GM06990 (cell line): ENCODE measurements around the gene SLC9A8.
"Not testable (repeated sequence)": the region's sequence is repeated elsewhere in the genome, so short reads cannot be mapped to it uniquely, and the experiment has no call there.

Experiments used
- DNase-seq: peaks from one replicate; pipeline ENCODE4 v3.0.0-alpha.2; 2011; ENCODE audit not compliant: insufficient read length; ENCODE audit errors: extremely low read depth
- H3K27me3 ChIP-seq: replicated peaks from 2 replicates; pipeline ENCODE4 v1.6.0; 2011; ENCODE audit warnings: low read length; ENCODE audit not compliant: control insufficient read depth, insufficient read depth
- H3K36me3 ChIP-seq: 2 replicates; pipeline ENCODE4 v1.5.1; 2011; ENCODE audit warnings: low read length; ENCODE audit not compliant: control insufficient read depth, insufficient read depth
- H3K4me3 ChIP-seq: replicated peaks from 2 replicates; pipeline ENCODE4 v1.5.1; 2011; ENCODE audit warnings: low read depth, mild to moderate bottlenecking, control low read depth, low read length
- CTCF ChIP-seq: IDR thresholded peaks from 2 replicates; pipeline ENCODE4 v1.5.1; 2011; ENCODE audit warnings: low read length, control low read depth, mild to moderate bottlenecking, inconsistent platforms; ENCODE audit not compliant: insufficient read depth, poor library complexity, severe bottlenecking

SLC9A8 gene

GRCh38 chr20:49797344-49797615 is 15.3 kb upstream of the SLC9A8 start:
- no peak for TF ChIP-seq CTCF
- Histone ChIP-seq H3K27me3 (no peaks in the 10 kb centered on the region), H3K4me3 (no peak overlapping the region), H3K36me3 (no peaks in the 10 kb centered on the region)
- DNase-seq, result no peak

- Histone ChIP-seq H3K27me3 (no peaks in the 10 kb centered on the region), H3K36me3 (no peaks in the 10 kb centered on the region), H3K4me3 (no peak overlapping the region)
- DNase-seq, result no peak
- TF ChIP-seq CTCF, result no peak
These were observed 13.9 kb upstream of the SLC9A8 start for GRCh38 chr20:49798718-49799117.

- TF ChIP-seq CTCF, result no peak
- Histone ChIP-seq H3K4me3 (no peak overlapping the region), H3K27me3 (no peaks in the 10 kb centered on the region), H3K36me3 (no peaks in the 10 kb centered on the region)
- no peak for DNase-seq
These were observed 12.9 kb upstream of the SLC9A8 start for GRCh38 chr20:49799698-49800097.

GRCh38 chr20:49803418-49803817 is 9.2 kb upstream of the SLC9A8 start:
- DNase-seq, result no peak
- Histone ChIP-seq H3K4me3 (no peak overlapping the region), H3K36me3 (no peaks in the 10 kb centered on the region), H3K27me3 (no peaks in the 10 kb centered on the region)
- no peak for TF ChIP-seq CTCF

DNA sequence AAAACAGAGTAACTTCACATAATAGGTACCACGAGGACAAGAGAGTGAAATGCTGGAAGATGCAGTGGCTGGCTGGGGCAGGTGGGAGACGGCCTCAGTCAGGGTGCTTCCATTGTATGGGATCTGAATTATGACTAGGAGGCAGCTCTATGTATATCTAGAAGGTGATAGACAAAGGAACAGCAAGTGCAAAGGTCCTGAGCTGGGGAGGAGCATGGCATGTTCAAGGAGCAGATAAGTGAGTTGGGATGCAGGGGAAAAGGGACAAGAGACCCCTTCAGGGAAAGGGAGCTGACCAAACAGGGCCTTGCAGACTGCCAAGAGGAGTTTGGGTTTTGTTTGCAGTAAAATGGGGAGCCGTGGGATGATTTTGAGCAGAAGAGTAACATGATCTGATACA is 8.3 kb upstream of the SLC9A8 start:
- DNase-seq, result no peak
- no peaks in the 10 kb centered on the region for H3K27me3 ChIP-seq
- no peak overlapping the region for H3K4me3 ChIP-seq
- H3K36me3 ChIP-seq, result no peaks in the 10 kb centered on the region
- TF ChIP-seq CTCF, result no peak

DNA sequence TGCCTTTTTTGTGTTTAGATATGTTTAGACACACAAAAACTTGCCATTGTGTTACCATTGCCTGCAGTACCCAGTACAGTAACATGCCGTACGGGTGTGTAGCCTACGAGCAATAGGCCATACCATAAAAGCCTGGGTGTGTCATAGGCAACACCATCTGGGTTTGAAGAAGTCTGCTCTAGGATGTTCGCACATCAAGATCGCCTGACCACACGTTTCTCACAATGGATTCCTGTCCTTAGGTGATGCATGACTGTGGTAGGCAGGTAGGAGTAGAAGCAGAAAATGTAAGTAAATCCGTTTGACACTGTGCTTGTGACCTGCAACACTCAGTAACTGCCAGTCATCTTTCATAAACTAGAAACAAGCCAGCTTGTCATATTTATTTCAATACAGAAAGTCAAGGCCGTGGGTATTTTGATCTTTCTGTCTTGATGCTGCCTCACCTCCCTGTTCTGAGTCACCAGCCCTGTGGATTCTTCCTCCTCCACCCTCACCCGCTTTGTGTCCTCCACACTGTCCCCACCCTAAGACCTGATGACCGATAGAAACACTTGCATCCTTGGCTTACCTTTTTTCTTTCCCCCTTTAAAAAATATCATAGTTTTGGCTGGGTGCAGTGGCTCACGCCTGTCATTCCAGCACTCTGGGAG is 7.3 kb upstream of the SLC9A8 start:
- H3K4me3 ChIP-seq, H3K36me3 ChIP-seq, H3K27me3 ChIP-seq: not testable (repeated sequence)
- DNase-seq, result peak; percentile 49
